H4 (cell line): ENCODE results near the gene CYTH4. TPM values are rescaled to one million over a fixed set of nuclear protein-coding genes. Genes with fewer than 3 reads are reported as not detected.
"Not testable (repeated sequence)": the region's sequence is repeated elsewhere in the genome, so short reads cannot be mapped to it uniquely, and the experiment has no call there.

ENCODE experiments used
- DNase-seq: peaks from one replicate; pipeline ENCODE4 v3.0.0-alpha.2; 2015; ENCODE audit warnings: low spot score
- total RNA-seq: library from RNA; depleted of rRNA; stranded (reverse); fragments of >200 nt; shearing (Covaris generic); gene quantifications from 2 replicates; pipeline ENCODE4 v1.2.3, GENCODE V29; 2014

Gene CYTH4
- total RNA-seq, 1 experiment from 2014 or later: 0.08 TPM

DNA sequence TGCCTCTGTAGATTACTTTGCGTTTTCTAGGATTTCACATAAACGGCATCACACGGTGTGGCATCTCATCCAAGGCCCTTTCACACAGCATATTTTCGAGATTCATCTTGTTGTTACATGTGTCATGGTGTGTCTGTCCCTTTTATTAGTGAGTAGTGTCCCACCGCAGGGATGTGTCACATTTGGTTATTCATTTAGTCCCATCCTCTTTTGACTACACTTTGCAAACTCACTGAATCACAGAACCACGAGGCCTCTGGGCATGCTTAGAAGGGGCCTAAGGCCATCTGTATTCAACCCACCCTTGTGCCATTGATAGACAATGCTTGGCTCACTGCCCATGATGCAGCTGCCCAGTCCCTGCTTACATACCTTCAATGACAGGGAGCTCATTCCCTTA lies 34.1 kb upstream of the CYTH4 start:
- DNase-seq: no peak

DNA sequence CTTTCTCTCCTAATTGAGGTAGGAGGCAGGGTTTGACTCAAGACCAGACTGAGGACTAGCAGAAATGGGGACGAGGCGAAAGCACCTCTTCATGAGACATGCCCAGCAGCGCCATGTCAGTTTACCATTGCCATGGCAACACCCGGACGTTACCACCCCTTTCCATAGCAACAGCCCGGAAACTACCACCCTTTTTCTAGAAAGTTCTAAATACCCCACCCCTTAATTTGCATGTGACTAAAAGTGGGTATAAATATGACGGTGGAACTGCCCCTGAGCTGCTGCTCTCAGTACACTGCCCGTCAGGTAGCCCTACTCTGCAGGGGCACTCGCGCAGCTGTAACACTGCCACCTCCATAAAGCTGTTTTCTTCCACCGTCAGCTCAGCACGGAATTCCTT lies 32.3 kb upstream of the CYTH4 start:
- DNase-seq: no peak

DNA sequence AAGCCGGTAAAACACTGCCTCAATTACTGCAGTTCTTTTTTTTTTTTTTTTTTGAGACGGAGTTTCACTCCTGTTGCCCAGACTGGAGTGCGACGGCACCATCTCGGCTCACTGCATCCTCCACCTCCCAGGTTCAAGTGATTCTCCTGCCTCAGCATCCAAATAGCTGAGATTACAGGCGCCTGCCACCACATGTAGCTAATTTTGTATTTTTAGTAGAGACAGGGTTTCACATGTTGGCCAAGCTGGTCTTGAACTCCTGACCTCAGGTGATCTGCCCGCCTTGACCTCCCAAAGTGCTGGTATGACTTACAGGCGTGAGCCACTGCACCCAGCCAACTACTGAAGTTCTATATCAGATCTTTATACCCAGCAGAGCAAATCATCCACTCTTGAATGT lies 30.5 kb upstream of the CYTH4 start:
- not testable (repeated sequence) for DNase-seq

DNA sequence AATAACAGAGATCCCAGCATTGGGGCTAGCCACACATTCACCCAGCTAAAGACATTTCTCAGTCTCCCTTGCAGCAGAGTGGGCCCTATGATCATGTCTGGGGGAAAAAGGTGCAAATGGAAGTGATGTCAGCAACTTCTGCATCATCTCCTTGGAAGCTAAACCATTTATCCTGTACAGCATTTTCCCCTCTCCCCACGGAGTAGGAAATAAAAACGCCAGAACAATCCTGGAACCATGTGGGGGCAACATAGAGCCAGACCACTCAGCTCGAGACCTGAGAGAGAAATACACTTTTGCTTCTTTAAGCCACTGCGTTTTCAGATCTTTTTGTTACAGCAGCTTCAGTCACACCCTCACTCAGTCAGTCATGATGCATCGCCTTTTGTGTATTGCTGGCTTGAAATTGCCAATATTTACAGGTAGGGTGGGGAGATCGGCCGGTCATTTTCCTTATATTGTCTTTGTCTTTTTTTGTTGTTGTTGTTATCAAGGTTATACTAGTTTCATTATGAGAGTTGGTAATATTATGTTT lies 29.1 kb upstream of the CYTH4 start:
- no peak for DNase-seq

DNA sequence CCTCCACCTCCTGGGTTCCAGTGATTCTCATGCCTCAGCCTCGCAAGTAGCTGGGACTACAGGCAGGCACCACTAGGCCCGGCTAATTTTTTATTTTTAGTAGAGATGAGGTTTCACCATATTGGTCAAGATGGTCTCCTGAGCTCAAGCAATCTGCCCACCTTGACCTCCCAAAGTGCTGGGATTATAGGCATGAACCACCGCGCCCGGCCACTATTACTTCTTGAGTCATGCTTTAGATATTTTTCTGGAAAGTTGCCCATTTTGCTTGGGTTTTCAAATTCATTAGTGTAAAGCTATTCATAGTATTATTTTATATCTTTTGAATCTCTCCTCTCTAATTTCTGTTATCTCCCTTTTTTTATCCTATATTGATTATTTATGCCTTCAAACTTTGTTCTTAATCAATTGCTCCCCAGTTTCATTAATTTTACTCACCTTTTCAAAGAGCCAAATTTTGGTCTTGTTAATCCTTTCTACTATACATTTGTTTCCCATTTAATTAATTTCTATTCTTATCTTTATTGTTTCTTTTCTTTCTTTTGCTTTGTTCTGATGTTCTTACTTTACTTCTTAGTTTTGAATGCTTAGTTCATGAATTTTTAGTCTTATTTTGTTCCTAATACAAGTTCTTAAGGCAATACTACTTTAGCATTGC lies 28.0 kb upstream of the CYTH4 start:
- no peak for DNase-seq

DNA sequence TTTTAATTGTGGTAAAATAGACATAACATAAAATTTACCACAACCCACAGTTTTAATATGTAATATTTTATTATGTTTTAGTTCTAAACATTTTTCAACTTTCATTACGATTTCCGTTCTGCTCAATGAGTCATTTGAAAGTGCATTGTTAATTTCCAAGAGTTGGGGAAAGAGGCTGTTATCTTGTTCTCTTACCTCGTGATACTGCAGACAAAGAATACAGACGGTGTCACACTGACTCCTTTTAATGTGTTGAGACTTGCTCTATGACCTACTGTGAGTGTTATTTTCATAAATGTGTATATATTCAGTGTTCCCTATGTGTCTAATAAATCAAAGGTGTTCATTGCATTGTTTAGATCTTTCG lies 27.5 kb upstream of the CYTH4 start:
- no peak for DNase-seq

DNA sequence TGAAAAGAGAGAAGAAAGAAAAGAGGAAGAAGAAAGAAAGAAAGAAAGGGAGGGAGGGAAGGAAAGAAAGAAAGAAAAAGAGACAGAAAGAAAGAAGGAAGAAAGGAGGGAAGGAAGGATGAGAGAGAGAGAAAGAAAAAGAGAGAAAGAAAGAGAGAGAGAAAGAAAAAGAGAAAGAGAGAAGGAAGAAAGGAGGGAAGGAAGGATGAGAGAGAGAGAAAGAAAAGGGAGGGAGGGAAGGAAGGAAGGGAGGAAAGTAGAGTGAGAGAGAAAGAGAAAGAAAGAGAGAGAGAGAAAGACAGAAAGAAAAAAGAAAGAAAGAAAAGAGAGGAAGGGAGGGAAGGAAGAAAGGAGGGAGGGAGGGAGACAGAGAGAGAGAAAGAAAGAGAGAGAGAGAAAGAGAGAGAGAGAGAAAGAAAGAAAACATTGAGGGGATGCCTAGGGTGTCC lies 26.7 kb upstream of the CYTH4 start:
- no peak for DNase-seq

DNA sequence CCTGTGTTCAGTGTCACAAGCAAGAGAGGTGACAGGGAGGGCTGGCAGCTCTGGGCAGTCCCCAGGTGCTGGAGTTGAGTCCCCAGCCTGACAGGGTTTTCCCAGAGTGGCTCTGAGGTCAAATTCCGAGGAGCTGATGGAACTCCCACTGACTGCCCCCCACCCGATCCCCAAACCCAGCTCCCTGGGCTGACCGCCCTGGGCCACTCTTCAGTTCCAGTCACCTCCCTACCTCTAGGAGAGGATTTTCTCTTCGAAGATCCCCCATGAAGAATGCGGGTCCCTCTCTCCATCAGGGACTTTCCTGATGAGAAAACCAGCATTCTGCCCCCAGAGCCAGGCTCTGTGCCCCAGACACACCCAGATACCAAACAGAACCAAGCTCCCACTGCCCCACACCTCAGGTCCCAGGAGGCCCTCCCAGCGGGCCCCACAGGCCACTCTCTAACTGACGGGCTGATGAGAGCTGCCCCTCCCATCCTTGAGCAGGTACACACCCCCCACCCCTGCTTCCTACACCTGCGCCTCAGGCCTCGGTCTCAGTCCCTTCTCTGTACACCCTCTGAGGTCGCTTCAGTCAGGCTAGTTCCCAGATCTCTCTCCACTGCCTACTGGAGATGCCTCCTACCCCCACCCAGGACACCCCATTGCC lies 26.1 kb upstream of the CYTH4 start:
- DNase-seq: no peak

DNA sequence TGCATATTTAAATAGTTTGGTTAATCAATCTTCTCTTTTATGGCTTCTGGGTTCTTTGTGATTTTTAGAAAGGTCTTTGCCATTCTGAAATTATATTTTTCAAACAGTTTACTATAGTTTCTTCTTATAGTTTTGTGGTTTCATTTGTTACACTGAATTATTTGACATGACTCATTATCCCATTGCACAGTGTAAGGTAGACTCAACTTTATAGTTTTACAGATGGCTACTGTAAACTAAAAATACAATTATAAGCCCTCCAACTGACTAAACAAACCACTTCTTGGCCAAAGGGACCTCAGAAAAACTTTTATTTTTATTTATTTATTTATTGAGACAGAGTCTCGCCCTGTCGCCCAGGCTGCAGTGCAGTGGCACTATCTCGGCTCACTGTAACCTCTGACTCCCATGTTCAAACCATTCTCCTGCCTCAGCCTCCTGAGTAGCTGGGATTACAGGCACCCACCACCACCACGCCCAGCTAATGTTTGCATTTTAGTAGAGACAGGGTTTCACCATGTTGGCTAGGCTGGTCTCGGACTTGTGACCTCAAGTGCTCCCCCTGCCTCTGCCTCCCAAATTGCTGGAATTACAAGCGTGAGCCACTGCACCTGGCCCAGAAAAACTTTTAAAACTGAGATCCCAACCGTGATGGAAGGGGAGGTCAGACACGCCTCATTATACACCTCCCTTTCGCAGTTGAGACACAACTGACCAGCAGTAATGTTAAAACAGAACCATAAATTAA lies 24.1 kb upstream of the CYTH4 start:
- DNase-seq: no peak

DNA sequence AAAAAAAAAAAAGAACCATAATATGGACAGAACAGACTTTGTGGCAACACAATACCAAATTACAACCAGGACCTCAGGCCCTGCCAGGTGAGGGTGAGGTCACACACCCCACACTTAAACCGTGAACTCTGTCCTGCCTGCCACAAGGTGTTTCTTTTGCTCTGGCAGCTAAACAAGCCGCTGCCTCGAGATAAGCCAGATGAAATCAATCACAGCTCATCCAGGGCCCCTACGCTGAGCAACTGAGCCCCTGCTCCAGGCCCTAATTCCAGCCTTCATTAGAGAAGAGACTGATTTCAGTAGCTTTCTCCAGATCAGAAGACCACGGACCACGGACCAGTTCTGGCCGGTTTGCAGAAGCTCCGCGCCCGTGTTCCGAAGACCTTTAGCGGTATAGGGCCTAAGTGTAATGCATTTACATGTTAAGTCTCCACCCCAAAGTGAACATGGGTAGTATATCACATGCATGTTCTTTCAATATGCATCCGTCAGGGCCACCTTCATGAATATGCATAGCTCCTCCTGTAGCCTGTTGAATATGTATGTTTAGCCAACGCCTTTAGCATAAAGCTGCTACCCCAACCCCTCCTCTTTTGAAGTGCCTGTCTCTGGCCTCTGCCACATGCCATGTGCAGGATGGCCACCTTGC lies 23.4 kb upstream of the CYTH4 start:
- DNase-seq: no peak

DNA sequence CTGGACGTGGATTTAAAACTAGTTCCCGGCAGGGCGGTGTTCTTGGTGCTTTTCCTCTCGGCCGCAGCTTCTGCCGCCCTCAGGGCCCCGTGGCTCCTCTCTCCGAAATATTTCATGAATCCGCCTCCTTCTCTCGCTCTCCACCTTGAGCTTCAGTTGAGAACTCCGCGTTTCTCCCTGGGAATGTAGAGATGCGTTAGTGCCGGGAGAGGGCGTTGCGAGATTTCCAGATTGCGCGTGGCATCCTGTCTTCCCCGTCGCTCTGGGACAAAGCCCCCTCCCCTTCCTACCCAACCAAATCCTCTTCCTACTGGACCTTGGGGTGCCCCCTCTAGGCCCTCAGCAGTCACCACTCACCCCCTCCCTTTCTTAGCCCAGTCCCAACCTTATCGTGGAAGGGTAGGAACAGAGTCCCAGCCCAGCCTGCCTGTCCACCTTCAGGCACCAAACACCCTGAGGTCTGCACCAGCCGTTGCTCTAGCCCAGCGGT lies 22.7 kb upstream of the CYTH4 start:
- DNase-seq: no peak

DNA sequence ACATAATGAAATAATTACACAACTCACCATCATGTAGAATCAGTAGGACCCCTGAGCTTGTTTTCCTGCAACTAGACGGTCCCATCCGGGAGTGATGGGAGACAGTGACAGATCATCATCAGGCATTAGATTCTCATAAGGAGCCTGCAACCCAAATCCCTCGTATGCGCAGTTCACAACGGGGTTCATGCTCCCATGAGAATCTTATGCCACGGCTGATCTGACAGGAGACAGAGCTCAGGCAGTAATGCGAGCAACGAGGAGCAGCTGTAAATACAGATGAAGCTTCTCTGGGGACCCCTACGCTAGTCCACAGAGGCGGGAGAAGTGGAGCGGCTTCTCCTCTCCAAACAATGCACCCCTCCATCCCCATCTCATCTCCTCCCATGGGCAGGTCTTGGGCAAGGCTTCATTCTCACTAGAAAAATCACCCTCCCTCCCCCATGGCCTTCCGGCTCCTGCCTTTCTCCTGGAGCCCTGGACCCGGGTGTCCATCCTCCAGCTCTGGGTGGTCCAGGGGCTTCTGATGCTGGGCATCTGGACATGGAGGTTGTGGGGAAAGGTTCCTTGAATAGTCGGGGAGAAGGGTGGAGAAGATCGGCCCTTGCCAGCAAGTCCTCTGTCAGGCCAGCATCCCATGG lies 22.0 kb upstream of the CYTH4 start:
- no peak for DNase-seq

DNA sequence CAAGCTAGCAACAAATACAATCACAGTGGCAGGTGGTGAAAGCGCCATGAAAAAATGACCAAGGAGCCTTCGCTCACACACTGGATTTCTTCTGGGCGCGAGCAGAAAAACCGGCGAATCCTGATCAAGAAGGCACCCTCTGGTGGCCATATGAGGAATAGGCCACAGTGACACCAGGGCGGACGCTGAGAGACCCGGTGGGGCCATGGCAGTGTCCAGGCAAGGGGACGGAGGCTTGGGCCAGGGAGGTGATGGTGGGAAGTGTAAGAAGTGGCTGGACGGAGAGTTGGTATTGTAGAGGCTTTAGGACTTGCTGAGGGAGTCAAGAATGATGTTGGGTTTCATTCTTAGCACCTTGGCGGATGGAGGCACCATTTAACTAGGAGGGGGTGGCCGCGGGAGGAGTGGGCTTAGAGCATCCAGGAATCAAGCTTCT lies 21.4 kb upstream of the CYTH4 start:
- DNase-seq: peak; percentile 27

DNA sequence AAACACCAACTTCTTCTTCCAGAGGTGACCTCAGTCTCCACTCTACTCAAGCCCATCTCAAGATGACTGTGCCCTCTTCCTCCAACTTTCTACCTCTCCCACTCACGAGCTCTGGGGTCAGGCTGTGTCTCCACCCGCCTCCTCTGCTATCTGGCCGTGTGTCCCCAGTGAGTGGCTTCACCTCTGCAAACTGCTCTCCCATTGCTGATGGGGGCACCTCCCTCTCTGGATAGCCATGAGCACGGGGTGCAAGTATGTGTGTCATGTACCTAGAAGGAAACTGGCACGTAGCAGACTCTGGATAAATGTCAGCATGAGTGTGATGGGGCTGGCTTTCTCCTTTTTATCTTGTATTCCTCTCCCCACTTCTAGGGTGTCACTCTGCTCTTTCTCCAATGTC lies 20.0 kb upstream of the CYTH4 start:
- DNase-seq: no peak

DNA sequence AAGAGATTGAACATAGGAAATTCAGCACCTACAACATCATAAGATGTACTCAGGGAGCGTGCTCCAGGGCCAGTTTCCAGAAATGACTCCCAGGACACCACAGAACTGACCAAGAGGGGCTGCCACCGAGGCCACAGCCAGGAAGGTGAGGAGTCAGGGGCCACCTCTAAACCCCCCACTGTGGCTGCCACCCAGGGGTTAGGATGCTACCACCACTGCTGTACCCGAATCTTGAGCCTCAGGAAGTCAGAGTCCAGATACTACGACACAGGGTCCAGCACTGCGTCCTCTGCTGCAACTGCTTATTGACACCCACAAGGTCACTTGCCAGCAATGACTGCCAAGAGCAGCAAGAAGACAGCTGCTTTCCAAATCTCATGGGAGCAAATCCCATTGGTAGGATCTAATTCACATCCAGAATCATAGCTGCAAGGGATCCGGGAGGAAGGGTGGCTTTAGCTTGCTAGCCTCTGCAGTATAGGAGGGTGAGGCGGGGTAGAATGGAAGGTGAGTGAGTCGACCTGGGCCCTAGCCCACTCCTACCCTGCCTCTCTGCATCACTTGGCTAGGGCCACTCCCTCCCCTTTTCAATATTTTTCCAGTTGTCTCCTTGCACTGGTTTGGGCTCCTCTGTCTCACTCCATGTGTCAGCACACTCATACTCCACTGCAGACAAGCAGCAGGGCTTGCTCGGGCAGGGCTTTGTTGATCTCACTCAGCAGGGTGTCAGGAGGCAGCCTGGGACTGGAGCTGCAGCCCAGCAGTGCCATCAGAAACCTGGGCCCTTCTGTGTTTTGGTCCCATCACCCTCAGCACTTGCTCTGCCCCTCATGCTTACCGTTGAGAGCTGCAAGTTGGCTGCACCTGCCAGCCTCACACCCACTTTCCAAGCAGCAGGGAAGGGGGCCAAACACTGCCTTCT lies 18.1 kb upstream of the CYTH4 start:
- no peak for DNase-seq

DNA sequence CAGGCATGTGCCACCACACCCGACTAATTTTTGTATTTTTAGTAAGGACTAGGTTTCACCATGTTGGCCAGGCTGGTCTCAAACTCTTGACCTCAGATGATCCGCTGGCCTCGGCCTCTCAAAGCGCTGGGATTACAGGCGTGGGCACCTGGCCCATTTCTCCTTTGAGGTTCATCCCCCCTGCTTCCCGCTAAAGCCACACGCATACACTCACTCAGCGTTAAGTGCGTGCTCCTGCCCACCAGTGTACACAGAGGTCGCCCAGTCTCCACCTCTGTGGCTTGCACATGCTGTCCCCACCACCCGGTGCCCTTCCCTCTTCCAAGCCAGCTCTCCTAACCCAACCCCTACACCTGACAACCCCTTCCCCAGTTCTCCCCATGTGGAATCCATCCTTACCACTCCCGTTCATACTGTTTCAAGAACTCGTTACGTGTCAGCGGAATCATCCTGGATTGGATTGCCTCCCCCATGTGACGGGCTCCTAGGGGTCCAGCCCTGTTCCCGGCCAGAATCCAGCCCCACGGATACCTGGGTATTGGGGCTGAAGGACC lies 15.7 kb upstream of the CYTH4 start:
- DNase-seq: no peak

DNA sequence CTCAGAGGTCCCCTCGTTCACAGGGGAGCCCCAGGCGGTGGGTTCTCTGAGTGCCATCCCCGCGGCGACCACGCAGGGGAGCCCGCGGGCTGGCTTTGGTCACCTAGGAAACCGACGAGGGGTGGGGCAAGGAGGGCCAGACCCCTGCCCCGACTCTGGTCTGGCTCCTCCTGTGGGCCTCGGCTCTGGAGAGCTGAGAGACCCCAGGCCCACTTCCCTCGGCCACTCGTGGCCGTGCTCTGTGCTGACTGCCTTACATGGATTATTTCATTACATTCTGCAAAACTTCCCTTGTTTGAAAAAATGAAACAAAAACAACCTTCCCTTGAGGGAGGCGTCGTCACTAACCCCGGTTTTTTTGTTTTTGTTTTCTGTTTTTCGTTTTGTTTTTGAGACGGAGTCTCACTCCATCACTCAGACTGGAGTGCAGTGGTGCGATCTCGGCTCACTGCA lies 15.1 kb upstream of the CYTH4 start:
- no peak for DNase-seq

DNA sequence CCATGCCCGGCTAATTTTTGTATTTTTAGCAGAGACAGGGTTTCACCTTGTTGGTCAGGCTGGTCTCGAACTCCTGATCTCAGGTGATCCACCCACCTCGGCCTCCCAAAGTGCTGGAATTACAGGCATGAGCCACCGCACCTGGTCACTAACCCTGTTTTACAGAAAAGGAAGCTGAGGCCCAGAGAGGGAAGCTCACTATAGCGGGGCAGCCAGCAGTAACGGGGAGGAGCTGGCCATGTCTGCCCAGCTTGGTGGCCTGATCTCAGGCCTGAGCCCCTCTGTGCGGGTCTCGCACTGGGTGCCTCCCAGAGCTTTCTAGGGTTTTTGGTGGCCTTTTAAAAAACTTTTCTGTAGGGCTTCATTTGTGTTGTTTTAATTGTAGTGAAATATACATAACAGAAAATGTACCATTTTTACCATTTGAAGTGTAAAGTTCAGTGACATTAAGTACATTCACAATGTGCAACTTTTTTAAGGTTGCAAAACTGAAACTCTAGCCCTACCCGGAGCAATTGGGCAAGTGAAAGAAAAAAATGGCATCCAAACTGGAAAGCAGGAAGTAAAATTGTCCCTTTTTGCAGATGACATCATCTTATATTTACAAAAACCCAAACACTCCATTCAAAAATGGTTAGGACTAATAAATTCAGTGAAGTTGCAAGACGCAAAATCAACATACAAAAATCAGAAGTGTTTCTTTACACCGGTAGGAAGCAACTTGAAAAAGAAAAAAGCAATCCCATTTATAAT lies 14.5 kb upstream of the CYTH4 start:
- DNase-seq: no peak

DNA sequence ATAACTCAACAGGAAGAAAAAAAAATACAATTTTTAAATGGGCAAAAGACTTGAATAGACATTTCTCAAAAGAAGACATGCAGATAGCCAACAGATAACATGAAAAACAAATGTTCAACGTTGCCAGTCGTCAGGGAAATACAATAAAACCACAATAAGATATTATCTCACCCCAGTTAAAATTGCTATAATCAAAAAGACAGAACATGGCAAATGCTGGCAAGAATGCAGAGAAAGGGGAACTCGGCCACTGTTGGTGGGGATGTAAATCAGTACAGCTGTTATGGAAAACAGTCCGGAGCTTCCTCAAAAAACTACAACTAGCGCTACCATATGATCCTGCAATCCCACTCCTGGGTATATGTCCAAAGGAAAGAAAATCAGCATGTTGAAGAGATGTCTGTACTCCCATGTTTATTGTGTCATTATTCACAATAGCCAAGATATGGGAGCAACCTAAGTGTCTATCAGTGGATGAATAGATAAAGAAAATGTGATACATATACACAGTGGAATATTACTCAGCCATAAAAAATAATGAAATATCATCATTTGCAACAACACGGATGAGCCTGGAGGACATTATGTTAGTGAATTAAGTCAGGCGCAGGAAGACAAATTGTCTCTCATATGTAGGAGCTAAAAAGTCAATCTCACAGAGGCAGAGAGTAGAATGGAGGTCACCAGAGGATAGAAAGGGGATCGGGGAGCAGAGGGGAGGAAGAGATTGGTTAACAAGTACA lies 12.2 kb upstream of the CYTH4 start:
- no peak for DNase-seq
